ENCODE results near the gene MMP19.

Gene MMP19

GRCh38 chr12:55809274-55809673 lies 33.5 kb downstream of the MMP19 start:
- no peak for DNase-seq

GRCh38 chr12:55806982-55807381 lies 35.8 kb downstream of the MMP19 start:
- no peak for DNase-seq

- DNase-seq: no peak
Measured at GRCh38 chr12:55797550-55797949, 45.2 kb downstream of the MMP19 start.

- DNase-seq: peak in 1 of 2 experiments; percentile 2
Measured at GRCh38 chr12:55797068-55797467, 45.7 kb downstream of the MMP19 start.

- DNase-seq: no peak
Measured at GRCh38 chr12:55795950-55796349, 46.8 kb downstream of the MMP19 start.

- DNase-seq: no peak
Measured at GRCh38 chr12:55789893-55790292, 52.8 kb downstream of the MMP19 start.

GRCh38 chr12:55789171-55789570 lies 53.6 kb downstream of the MMP19 start:
- DNase-seq: no peak

- no peak for DNase-seq
Measured at GRCh38 chr12:55788546-55788945, 54.2 kb downstream of the MMP19 start.

Data from NCI-H187 (cell line).